K562 (cell line): ENCODE data around the gene TBC1D5. TPM values are rescaled to one million over a fixed set of nuclear protein-coding genes. Genes with fewer than 3 reads are reported as not detected.

Source experiments
- ATAC-seq: fragments of 200-7000 bp; cut with Tn5 transposase; 3 replicates; pipeline ENCODE4 v1.9.1; 2020; ENCODE audit warnings: moderate library complexity
- BruUV-seq: library from RNA; stranded (reverse); fragments of 400-500 nt; replicated peaks from 2 replicates; lab custom pipeline; 2021; lab: Mats Ljungman, UMichigan
- CTCF ChIA-PET: fragments of 300-600 bp; formaldehyde crosslinking; extraction: SDS; loops from one replicate; lab custom pipeline; 2021; ENCODE audit warnings: low intra/inter-chr PET ratio; lab: Yijun Ruan, JAX
- POLR2A ChIA-PET: fragments of 300-600, 350-650 bp; sonication (Branson Sonifier 250); formaldehyde crosslinking; extraction: SDS; loops from one replicate; lab custom pipeline; 2021; ENCODE audit warnings: antibody characterized with exemption, inconsistent platforms; lab: Yijun Ruan, JAX
- DNase-seq, 4 experiments: peaks; one replicate each; pipeline versions ENCODE4 v3.0.0 to v3.0.0-alpha.2; 2011 to 2018; ENCODE audit warnings: low spot score in 3 of 4, mixed read lengths in 3 of 4; ENCODE audit errors: extremely low read depth in 1 of 4
- FAIRE-seq: peaks from 2 replicates; lab custom pipeline; 2011; peaks lifted over from hg19 to GRCh38; lab: Jason Lieb, UNC
- H2AFZ ChIP-seq: 2 replicates; pipeline ENCODE4 v1.6.0; 2011; ENCODE audit warnings: low read depth, low read length, control low read depth, inconsistent platforms
- H3K27ac ChIP-seq: fragments of 200-600 bp; 3 replicates; pipeline ENCODE4 v1.8.0; 2011; ENCODE audit warnings: low read depth, mild to moderate bottlenecking, control low read depth, inconsistent platforms, low read length, moderate library complexity, mixed read lengths; ENCODE audit errors: extremely low read depth
- H3K27me3 ChIP-seq, 2 experiments: fragments of 300-600 bp in 1 of 2; 2 replicates in 1 of 2; 3 replicates in 1 of 2; pipeline versions ENCODE4 v1.6.0 to v1.8.0; 2011; ENCODE audit warnings: inconsistent platforms in 2 of 2, low read length in 2 of 2, mild to moderate bottlenecking in 1 of 2, mixed read lengths in 1 of 2, moderate library complexity in 1 of 2; ENCODE audit not compliant: control insufficient read depth in 2 of 2, insufficient read depth in 2 of 2
- H3K36me3 ChIP-seq: fragments of 300-600 bp; 3 replicates; pipeline ENCODE4 v1.8.0; 2011; ENCODE audit warnings: mild to moderate bottlenecking, low read length, inconsistent platforms; ENCODE audit not compliant: control insufficient read depth, insufficient read depth
- H3K4me1 ChIP-seq, 2 experiments: fragments of 200-600 bp in 1 of 2; replicated peaks in 1 of 2; 2 replicates in 1 of 2; 3 replicates in 1 of 2; pipeline versions ENCODE4 v1.5.1 to v1.8.0; 2011; ENCODE audit warnings: inconsistent platforms in 2 of 2, low read length in 2 of 2, mild to moderate bottlenecking in 1 of 2, mixed read lengths in 1 of 2, moderate library complexity in 1 of 2; ENCODE audit not compliant: control insufficient read depth in 2 of 2, insufficient read depth in 2 of 2
- H3K4me2 ChIP-seq: 2 replicates; pipeline ENCODE4 v1.6.1; 2011; ENCODE audit warnings: low read length, control low read depth, inconsistent platforms, mixed read lengths; ENCODE audit not compliant: insufficient read depth
- H3K4me3 ChIP-seq: fragments of 200-600 bp; sonication (generic), shearing (Covaris generic); 2 replicates; pipeline ENCODE4 v1.5.1; 2016; ENCODE audit warnings: control low read depth, inconsistent platforms
- H3K79me2 ChIP-seq: fragments of 200-600 bp; 3 replicates; pipeline ENCODE4 v1.8.0; 2011; ENCODE audit warnings: low read length, inconsistent platforms; ENCODE audit not compliant: control insufficient read depth, insufficient read depth
- H3K9ac ChIP-seq, 2 experiments: 2 replicates each; pipeline versions ENCODE4 v1.6.0 to v1.6.1; 2011; ENCODE audit warnings: low read depth in 2 of 2, low read length in 2 of 2, control low read depth in 1 of 2, inconsistent platforms in 1 of 2, mild to moderate bottlenecking in 1 of 2, mixed read lengths in 1 of 2; ENCODE audit not compliant: insufficient read depth in 1 of 2
- H3K9me1 ChIP-seq: one replicate; pipeline ENCODE4 v1.6.0; 2011; ENCODE audit warnings: inconsistent platforms, mild to moderate bottlenecking, low read length, moderate library complexity; ENCODE audit not compliant: control insufficient read depth, insufficient read depth
- H3K9me3 ChIP-seq: replicated peaks from 2 replicates; pipeline ENCODE4 v1.5.1; 2011; ENCODE audit warnings: low read depth, low read length, inconsistent platforms; ENCODE audit not compliant: control insufficient read depth, insufficient read depth
- H4K20me1 ChIP-seq: replicated peaks from 2 replicates; pipeline ENCODE4 v1.6.1; 2011; ENCODE audit warnings: low read length, inconsistent platforms, mixed read lengths; ENCODE audit not compliant: control insufficient read depth, insufficient read depth
- ARNT ChIP-seq, 2 experiments: fragments of 450-650 bp; IDR thresholded peaks; 2 replicates each; pipeline ENCODE4 v1.6.1; 2016; ENCODE audit warnings: mild to moderate bottlenecking in 1 of 2
- ESRRA ChIP-seq: fragments of 450-650 bp; IDR thresholded peaks from 2 replicates; pipeline ENCODE4 v1.6.1; 2014; ENCODE audit warnings: low read depth, mild to moderate bottlenecking, moderate library complexity, borderline replicate concordance
- MED1 ChIP-seq: sonication (generic); formaldehyde crosslinking; IDR thresholded peaks from 2 replicates; pipeline ENCODE4 v1.8.1; 2023; ENCODE audit warnings: missing genetic modification reagents, borderline replicate concordance
- NR2C2 ChIP-seq, 2 experiments: fragments of 200-800 bp in 1 of 2; sonication (Bioruptor generic) in 1 of 2; sonication (generic) in 1 of 2; formaldehyde crosslinking in 1 of 2; IDR thresholded peaks; 2 replicates each; pipeline versions ENCODE4 v1.6.1 to v1.8.0; 2016 to 2022; ENCODE audit warnings: mild to moderate bottlenecking in 1 of 2, missing compliant biosample characterization in 1 of 2, missing genetic modification characterization in 1 of 2, missing genetic modification reagents in 1 of 2
- NRF1 ChIP-seq, 2 experiments: fragments of 450-650 bp; IDR thresholded peaks in 1 of 2; conservative IDR thresholded peaks in 1 of 2; 2 replicates each; pipeline ENCODE4 v1.6.1; 2014; ENCODE audit warnings: mild to moderate bottlenecking in 2 of 2
- PHF20 ChIP-seq: fragments of 450-650 bp; IDR thresholded peaks from 2 replicates; pipeline ENCODE4 v1.6.1; 2018; ENCODE audit not compliant: partially characterized antibody
- STAT6 ChIP-seq: sonication (generic); formaldehyde crosslinking; IDR thresholded peaks from 2 replicates; pipeline ENCODE4 v1.8.1; 2023; ENCODE audit warnings: mild to moderate bottlenecking, missing genetic modification reagents
- TFE3 ChIP-seq: fragments of 450-650 bp; formaldehyde crosslinking; IDR thresholded peaks from 2 replicates; pipeline ENCODE4 v1.4.0; 2020; ENCODE audit warnings: mild to moderate bottlenecking, mixed read lengths
- ZNF239 ChIP-seq: fragments of 250-450 bp; sonication (Bioruptor Pico); IDR thresholded peaks from 2 replicates; pipeline ENCODE4 v1.4.0; 2020; ENCODE audit warnings: mild to moderate bottlenecking
- WGBS: fragments of 100-300 bp; shearing (Covaris generic); methylation state at CpG from one replicate; pipeline ENCODE4 v1.1.6; 2016; ENCODE audit warnings: low coverage, mixed read lengths; ENCODE audit not compliant: insufficient coverage; ENCODE audit errors: missing lambda C conversion rate; 5-methylcytosine and 5-hydroxymethylcytosine counted together
- in situ Hi-C: fragments of 300-500 bp; cut with MboI; formaldehyde crosslinking; loops from 4 replicates; pipeline ENCODE4 v1.15.0; 2018; ENCODE audit warnings: inconsistent platforms, mixed read lengths
- intact Hi-C: fragments of 100-400 bp; cut with micrococcal nuclease; formaldehyde crosslinking; loops from 2 replicates; pipeline ENCODE4 v1.14.2; 2022
- polyA plus RNA-seq, 8 experiments: library from polyadenylated mRNA; depleted of rRNA in 4 of 8; stranded (reverse) in 5 of 8; unstranded in 3 of 8; fragments of >200 nt; fragmentation: Nextera tagmentation in 2 of 8; fragmentation: Illumina TruSeq in 1 of 8; extraction: Ambion mirVana in 2 of 8; extraction: Trizol in 1 of 8; gene quantifications; 2 replicates each; pipeline versions ENCODE4 v1.2.1 to v1.2.3, GENCODE V29; 2011 to 2014; ENCODE audit warnings: inconsistent platforms in 1 of 8, missing spikeins in 1 of 8
- total RNA-seq, 7 experiments: library from RNA; depleted of rRNA in 6 of 7; stranded (reverse); fragments of >200 nt in 6 of 7; fragmentation: Illumina TruSeq in 2 of 7; extraction: Trizol in 2 of 7; gene quantifications; 2 replicates each; pipeline versions ENCODE4 v1.2.1 to v1.2.3, GENCODE V29; 2011 to 2021; ENCODE audit warnings: low replicate concordance in 1 of 7

TBC1D5 gene
- total and polyA plus RNA-seq, 9 of the 15 experiments (the other 6 are each of a cell fraction or from before 2014, with no cell fraction given): 2.9 to 38.1 (median 25.6) TPM

- TF ChIP-seq STAT6 (CRISPR knock-in tag): no peak
- TF ChIP-seq PHF20: no peak
- no peak for TF ChIP-seq TFE3 (CRISPR knock-in tag)
These were observed 606.7 kb downstream of the TBC1D5 start (continued) for GRCh38 chr3:17135696-17136095.

- Histone ChIP-seq H3K9me3 (no peaks in the 10 kb centered on the region), H3K4me2 (no peak overlapping the region; the same call in 1 of the 2 replicates), H3K9me1 (no peaks in the 10 kb centered on the region), H3K79me2 (no peaks in the 10 kb centered on the region), H3K27ac (no peak overlapping the region), H3K36me3 (no peaks in the 10 kb centered on the region), H2AFZ (0 out of 2 replicates have a peak overlapping the region, but pooled peaks have one; percentile 14), H3K9ac (no peak overlapping the region; a peak in 1 of 4 replicates), H3K4me1 (no peaks in the 10 kb centered on the region), H4K20me1 (no peaks in the 10 kb centered on the region), H3K27me3 (peaks cover 11 to 56% of the 10 kb centered on the region in 2 experiments), H3K4me3 (no peak overlapping the region)
- ATAC-seq (0 out of 3 replicates have a peak, but pooled peaks have one; percentile 28), DNase-seq (no peak), FAIRE-seq (no peak)
- WGBS: under 1% methylated on average over 18 of the region's 19 CpGs
- intact Hi-C loops (no loop called here), in situ Hi-C loops (no loop called here)
- TF ChIP-seq ESRRA (no peak), NRF1 (conservative IDR thresholded peaks at IDR 0.05 in 1 of 2, IDR thresholded peaks at IDR 0.05 in 1 of 2) (peak; percentile 41 to 56; a peak in 2 of 4 replicates), NR2C2 (CRISPR knock-in tag; IDR thresholded peaks at IDR 0.05) (no peak), NR2C2 (tag; IDR thresholded peaks at IDR 0.05) (no peak), ZNF239 (no peak), MED1 (CRISPR knock-in tag) (no peak), ARNT (IDR thresholded peaks at IDR 0.05) (no peak)
- POLR2A ChIA-PET: interaction anchor here (0.7 to 0.9 kb wide), 2 partner anchors 390 to 928 kb away, joined by 3 to 7 read pairs; no protein-coding TSS in a partner anchor
- CTCF ChIA-PET: no interaction called here
- no TSS peak for BruUV-seq
These were observed 608.5 kb downstream of the TBC1D5 start for GRCh38 chr3:17133632-17134545.
